PFSK-1 (cell line): Measurements from ENCODE around the gene DCC.

Experiments
- FOXP2 ChIP-seq: optimal IDR thresholded peaks from 2 replicates; pipeline ENCODE3; 2011; ENCODE audit warnings: borderline replicate concordance, control low read depth, inconsistent platforms; ENCODE audit not compliant: insufficient read depth; ENCODE audit errors: extremely low read length, extremely low read depth
- POLR2AphosphoS5 ChIP-seq: IDR thresholded peaks from 2 replicates; pipeline ENCODE4 v1.6.1; 2012; ENCODE audit warnings: low read depth, mild to moderate bottlenecking, control low read depth, low read length, moderate library complexity
- SIN3A ChIP-seq: IDR thresholded peaks from 2 replicates; pipeline ENCODE4 v1.6.1; 2012; ENCODE audit warnings: mild to moderate bottlenecking, low read length, moderate library complexity, borderline replicate concordance; ENCODE audit not compliant: insufficient read depth
- TAF1 ChIP-seq: IDR thresholded peaks from 2 replicates; pipeline ENCODE4 v1.6.1; 2012; ENCODE audit warnings: low read length, control low read depth, borderline replicate concordance; ENCODE audit not compliant: insufficient read depth
- TF ChIP-seq, protein P1 (sequence below), 2 experiments: IDR thresholded peaks; 2 replicates each; pipeline versions ENCODE4 v1.6.1 to v1.8.0; 2011 to 2012; ENCODE audit warnings: low read depth in 2 of 2, low read length in 2 of 2, control low read depth in 1 of 2, inconsistent platforms in 1 of 2, mild to moderate bottlenecking in 1 of 2, moderate library complexity in 1 of 2; ENCODE audit not compliant: insufficient read depth in 1 of 2

DCC gene

DNA sequence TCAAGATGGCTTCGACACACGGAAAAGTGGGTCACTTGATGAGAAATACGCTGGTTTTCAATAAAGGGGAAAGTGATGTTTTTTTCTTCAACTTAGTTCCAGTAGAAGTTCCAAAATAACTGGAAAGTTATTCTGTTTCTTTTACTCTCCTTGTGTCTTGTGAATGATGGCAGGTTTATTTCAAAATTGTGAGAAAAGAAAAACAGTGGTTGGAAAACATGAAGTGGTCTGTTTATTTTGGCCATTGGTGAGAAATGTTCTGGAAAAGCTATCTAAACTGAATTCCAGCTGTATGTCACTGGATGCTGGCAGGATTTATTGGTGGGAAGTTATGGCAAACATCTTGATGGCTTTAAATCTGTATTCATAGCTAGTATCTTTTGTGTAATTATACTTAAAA is 484.1 kb downstream of the DCC start:
- TF ChIP-seq POLR2AphosphoS5 (no peak), SIN3A (no peak)
- TF ChIP-seq, protein P1, sequence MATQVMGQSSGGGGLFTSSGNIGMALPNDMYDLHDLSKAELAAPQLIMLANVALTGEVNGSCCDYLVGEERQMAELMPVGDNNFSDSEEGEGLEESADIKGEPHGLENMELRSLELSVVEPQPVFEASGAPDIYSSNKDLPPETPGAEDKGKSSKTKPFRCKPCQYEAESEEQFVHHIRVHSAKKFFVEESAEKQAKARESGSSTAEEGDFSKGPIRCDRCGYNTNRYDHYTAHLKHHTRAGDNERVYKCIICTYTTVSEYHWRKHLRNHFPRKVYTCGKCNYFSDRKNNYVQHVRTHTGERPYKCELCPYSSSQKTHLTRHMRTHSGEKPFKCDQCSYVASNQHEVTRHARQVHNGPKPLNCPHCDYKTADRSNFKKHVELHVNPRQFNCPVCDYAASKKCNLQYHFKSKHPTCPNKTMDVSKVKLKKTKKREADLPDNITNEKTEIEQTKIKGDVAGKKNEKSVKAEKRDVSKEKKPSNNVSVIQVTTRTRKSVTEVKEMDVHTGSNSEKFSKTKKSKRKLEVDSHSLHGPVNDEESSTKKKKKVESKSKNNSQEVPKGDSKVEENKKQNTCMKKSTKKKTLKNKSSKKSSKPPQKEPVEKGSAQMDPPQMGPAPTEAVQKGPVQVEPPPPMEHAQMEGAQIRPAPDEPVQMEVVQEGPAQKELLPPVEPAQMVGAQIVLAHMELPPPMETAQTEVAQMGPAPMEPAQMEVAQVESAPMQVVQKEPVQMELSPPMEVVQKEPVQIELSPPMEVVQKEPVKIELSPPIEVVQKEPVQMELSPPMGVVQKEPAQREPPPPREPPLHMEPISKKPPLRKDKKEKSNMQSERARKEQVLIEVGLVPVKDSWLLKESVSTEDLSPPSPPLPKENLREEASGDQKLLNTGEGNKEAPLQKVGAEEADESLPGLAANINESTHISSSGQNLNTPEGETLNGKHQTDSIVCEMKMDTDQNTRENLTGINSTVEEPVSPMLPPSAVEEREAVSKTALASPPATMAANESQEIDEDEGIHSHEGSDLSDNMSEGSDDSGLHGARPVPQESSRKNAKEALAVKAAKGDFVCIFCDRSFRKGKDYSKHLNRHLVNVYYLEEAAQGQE (IDR thresholded peaks at IDR 0.05; ENCODE audit: insufficient read depth in 1 of 2, low read depth in 2 of 2, low read length in 2 of 2): no peak

DNA sequence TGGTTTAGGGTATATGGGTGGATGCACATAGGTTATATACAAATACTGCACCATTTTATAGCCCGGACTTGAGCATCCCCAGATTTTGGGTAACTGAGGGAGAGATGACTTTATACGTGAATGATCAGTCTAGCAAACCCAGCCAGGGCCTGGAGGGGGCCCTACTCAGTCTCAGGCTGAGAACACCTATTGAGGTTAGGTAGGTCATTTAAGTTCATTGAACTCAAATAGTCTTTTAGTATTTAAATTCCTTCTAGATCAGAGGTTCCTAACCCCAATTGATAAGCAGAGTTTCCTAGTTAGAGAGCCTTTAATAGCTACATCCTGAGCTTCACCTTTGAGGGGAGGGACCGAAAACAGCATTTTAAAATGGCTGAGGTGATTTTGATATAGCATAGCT is 487.0 kb downstream of the DCC start:
- TF ChIP-seq TAF1: no peak
- no peak for TF ChIP-seq POLR2AphosphoS5
- no peak for TF ChIP-seq SIN3A
- no peak for TF ChIP-seq FOXP2
- TF ChIP-seq, protein P1 (IDR thresholded peaks at IDR 0.05; ENCODE audit: insufficient read depth in 1 of 2, low read depth in 2 of 2, low read length in 2 of 2): no peak

DNA sequence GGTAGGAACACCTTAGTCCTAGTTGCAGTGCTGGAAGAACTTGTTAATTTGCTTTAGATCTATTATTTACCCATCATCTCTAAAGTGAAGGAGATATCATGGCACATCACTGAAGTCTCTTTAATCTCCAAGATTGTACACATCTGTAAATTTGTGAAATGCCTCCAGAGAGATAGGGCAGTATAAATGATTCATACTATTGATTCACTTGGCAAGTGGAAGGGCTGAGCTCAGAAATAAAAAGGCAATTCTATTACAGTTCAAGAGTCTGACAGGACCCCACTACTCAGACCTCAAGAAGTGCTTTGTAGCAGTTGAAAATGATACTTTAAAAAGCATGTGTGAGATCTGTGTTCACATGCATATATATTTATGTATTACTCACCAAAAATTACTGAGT is 489.3 kb downstream of the DCC start:
- no peak for TF ChIP-seq TAF1
- no peak for TF ChIP-seq POLR2AphosphoS5
- TF ChIP-seq FOXP2: no peak
- no peak for TF ChIP-seq SIN3A
- TF ChIP-seq, protein P1 (IDR thresholded peaks at IDR 0.05; ENCODE audit: insufficient read depth in 1 of 2, low read depth in 2 of 2, low read length in 2 of 2): no peak

DNA sequence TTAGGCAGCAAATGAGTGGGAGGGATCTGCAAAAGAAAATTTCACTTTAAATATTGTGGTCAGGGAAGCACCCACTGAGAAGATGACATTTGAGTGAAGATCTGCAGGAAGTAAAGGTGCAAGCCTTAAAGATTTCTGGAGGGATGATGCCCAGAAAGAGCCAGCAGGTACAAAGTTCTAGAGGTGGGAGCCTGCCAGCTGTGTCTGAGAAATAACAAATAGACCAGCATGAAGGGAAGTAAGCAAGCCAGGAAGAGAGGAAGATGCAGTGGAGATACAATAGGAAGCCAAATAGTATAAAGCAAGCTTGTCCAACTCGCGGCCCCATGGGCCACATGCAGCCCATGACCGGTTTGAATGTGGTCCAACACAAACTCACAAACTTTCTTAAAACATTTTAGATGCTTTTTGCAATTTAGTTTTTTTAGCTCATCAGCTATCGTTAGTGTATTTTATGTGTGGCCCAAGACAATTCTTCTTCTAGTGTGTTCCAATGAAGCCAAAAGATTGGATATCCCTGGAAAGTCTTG is 489.9 kb downstream of the DCC start:
- TF ChIP-seq POLR2AphosphoS5 (no peak), SIN3A (no peak), TAF1 (no peak), FOXP2 (no peak)
- TF ChIP-seq, protein P1 (IDR thresholded peaks at IDR 0.05; ENCODE audit: insufficient read depth in 1 of 2, low read depth in 2 of 2, low read length in 2 of 2): no peak

DNA sequence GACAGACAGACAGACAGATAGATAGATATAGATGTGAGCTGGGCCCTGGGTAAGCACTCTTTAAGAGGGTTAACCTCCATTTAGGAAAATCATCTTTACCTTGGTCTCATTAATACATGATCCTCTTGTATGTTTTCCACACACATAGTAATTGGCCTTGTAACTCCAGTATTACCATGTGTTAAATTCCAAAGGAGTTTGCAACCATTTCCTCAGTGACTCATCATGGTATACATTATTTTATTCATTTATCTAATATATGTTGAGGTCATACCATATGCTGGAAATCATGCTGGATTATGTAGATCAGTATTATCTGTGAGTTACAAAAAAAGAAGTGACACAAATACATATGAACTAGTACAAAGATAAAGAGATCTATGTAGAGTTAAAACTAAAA is 504.3 kb downstream of the DCC start:
- TF ChIP-seq POLR2AphosphoS5: no peak
- TF ChIP-seq, protein P1 (IDR thresholded peaks at IDR 0.05; ENCODE audit: insufficient read depth in 1 of 2, low read depth in 2 of 2, low read length in 2 of 2): no peak
